ENCODE measurements around the gene CCDC188. TPM values are rescaled to one million over a fixed set of nuclear protein-coding genes. Genes with fewer than 3 reads are reported as not detected.

CCDC188 gene
- total and polyA plus RNA-seq, 2 of the 13 experiments (the other 11 are each of a cell fraction or from before 2014, with no cell fraction given), result not detected

- no peak for TF ChIP-seq HMGXB3 (CRISPR knock-in tag; IDR thresholded peaks at IDR 0.05; ENCODE audit: borderline replicate concordance)
- TF ChIP-seq ZNF136 (CRISPR knock-in tag; IDR thresholded peaks at IDR 0.05; ENCODE audit: low read depth), result no peak
- no peak for TF ChIP-seq ZFP82 (CRISPR knock-in tag; IDR thresholded peaks at IDR 0.05; ENCODE audit: borderline replicate concordance)
- no peak for TF ChIP-seq ELF1 (CRISPR knock-in tag; IDR thresholded peaks at IDR 0.05)
- no peak for TF ChIP-seq JDP2 (CRISPR knock-in tag; IDR thresholded peaks at IDR 0.05; ENCODE audit: borderline replicate concordance)
- no peak; the same call in 1 of the 2 replicates for TF ChIP-seq ZNF451 (CRISPR knock-in tag; IDR thresholded peaks at IDR 0.05)
- TF ChIP-seq ZNF253 (CRISPR knock-in tag; IDR thresholded peaks at IDR 0.05; ENCODE audit: borderline replicate concordance), result no peak
- TF ChIP-seq ZNF614 (CRISPR knock-in tag; IDR thresholded peaks at IDR 0.05; ENCODE audit: borderline replicate concordance), result no peak
- TF ChIP-seq ZNF775 (CRISPR knock-in tag; IDR thresholded peaks at IDR 0.05; ENCODE audit: borderline replicate concordance), result no peak
- no peak for TF ChIP-seq SRF (IDR thresholded peaks at IDR 0.05; ENCODE audit: low read depth, low read length)
- no peak for TF ChIP-seq ZNF407 (CRISPR knock-in tag; IDR thresholded peaks at IDR 0.05; ENCODE audit: not compliant biosample characterization)
- TF ChIP-seq PREB (CRISPR knock-in tag; IDR thresholded peaks at IDR 0.05), result no peak
- no peak for TF ChIP-seq WIZ (CRISPR knock-in tag; IDR thresholded peaks at IDR 0.05)
- peak; percentile 36 for TF ChIP-seq SMC3 (IDR thresholded peaks at IDR 0.05; ENCODE audit: low read length)
- TF ChIP-seq TSC22D2 (CRISPR knock-in tag; IDR thresholded peaks at IDR 0.05; ENCODE audit: borderline replicate concordance), result no peak
These were observed 21.7 kb downstream of the CCDC188 start (continued) for GRCh38 chr22:20128902-20129746.
